Measurements from ENCODE around the gene STAT4.
A peak's percentile ranks its signal among the peaks of the same experiment; 100 is the strongest.

The STAT4 gene

GRCh38 chr2:191155608-191156071, 4.8 kb upstream of the STAT4 start:
- peaks cover 13% of the 10 kb centered on the region for H3K27me3 ChIP-seq (ENCODE audit: control insufficient read depth, low read length)
- H3K4me2 ChIP-seq (ENCODE audit: low read length) = no peak overlapping the region
- H4K20me1 ChIP-seq (ENCODE audit: control insufficient read depth, insufficient read depth, low read depth, low read length) = no peaks in the 10 kb centered on the region
- no peak overlapping the region for H3K27ac ChIP-seq (ENCODE audit: low read depth, low read length)
- no peaks in the 10 kb centered on the region for H3K4me1 ChIP-seq (ENCODE audit: control insufficient read depth, low read length)
- no peaks in the 10 kb centered on the region for H3K9me2 ChIP-seq (replicated peaks; ENCODE audit: control insufficient read depth, low read length)
- H3K4me3 ChIP-seq (ENCODE audit: low read length) = no peak overlapping the region
- H3K9me3 ChIP-seq (ENCODE audit: control insufficient read depth, insufficient read depth, low read length) = no peaks in the 10 kb centered on the region
- no peaks in the 10 kb centered on the region for H3F3A ChIP-seq (ENCODE audit: control insufficient read depth, insufficient read depth)
- H3K79me2 ChIP-seq (ENCODE audit: control insufficient read depth, low read length) = no peaks in the 10 kb centered on the region
- no peaks in the 10 kb centered on the region for H3K36me3 ChIP-seq (ENCODE audit: control insufficient read depth, low read length)
- TF ChIP-seq, protein P1, sequence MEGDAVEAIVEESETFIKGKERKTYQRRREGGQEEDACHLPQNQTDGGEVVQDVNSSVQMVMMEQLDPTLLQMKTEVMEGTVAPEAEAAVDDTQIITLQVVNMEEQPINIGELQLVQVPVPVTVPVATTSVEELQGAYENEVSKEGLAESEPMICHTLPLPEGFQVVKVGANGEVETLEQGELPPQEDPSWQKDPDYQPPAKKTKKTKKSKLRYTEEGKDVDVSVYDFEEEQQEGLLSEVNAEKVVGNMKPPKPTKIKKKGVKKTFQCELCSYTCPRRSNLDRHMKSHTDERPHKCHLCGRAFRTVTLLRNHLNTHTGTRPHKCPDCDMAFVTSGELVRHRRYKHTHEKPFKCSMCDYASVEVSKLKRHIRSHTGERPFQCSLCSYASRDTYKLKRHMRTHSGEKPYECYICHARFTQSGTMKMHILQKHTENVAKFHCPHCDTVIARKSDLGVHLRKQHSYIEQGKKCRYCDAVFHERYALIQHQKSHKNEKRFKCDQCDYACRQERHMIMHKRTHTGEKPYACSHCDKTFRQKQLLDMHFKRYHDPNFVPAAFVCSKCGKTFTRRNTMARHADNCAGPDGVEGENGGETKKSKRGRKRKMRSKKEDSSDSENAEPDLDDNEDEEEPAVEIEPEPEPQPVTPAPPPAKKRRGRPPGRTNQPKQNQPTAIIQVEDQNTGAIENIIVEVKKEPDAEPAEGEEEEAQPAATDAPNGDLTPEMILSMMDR (IDR thresholded peaks at IDR 0.05; ENCODE audit: low read depth, low read length, poor library complexity, severe bottlenecking) = peak; percentile 62
- no peak for TF ChIP-seq EZH2phosphoT487 (IDR thresholded peaks at IDR 0.05; ENCODE audit: borderline replicate concordance, low read length)

- H3K4me3 ChIP-seq (ENCODE audit: low read length) = no peak overlapping the region
- H3K4me1 ChIP-seq (ENCODE audit: control insufficient read depth, low read length) = no peaks in the 10 kb centered on the region
Observed at GRCh38 chr2:191153716-191154115, 2.9 kb upstream of the STAT4 start.

GRCh38 chr2:191152482-191153240, 1.9 kb upstream of the STAT4 start:
- H3F3A ChIP-seq (ENCODE audit: control insufficient read depth, insufficient read depth) = no peaks in the 10 kb centered on the region
- H3K9me3 ChIP-seq (ENCODE audit: control insufficient read depth, insufficient read depth, low read length) = no peaks in the 10 kb centered on the region
- TF ChIP-seq, protein P1 (IDR thresholded peaks at IDR 0.05; ENCODE audit: low read depth, low read length, poor library complexity, severe bottlenecking) = no peak
- no peak overlapping the region for H3K4me3 ChIP-seq (ENCODE audit: low read length)
- no peak overlapping the region for H3K27ac ChIP-seq (ENCODE audit: low read depth, low read length)
- H4K20me1 ChIP-seq (ENCODE audit: control insufficient read depth, insufficient read depth, low read depth, low read length) = no peaks in the 10 kb centered on the region
- H3K36me3 ChIP-seq (ENCODE audit: control insufficient read depth, low read length) = no peaks in the 10 kb centered on the region
- no peak overlapping the region for H3K4me2 ChIP-seq (ENCODE audit: low read length)
- peaks cover 24% of the 10 kb centered on the region for H3K27me3 ChIP-seq (ENCODE audit: control insufficient read depth, low read length)
- no peaks in the 10 kb centered on the region for H3K9me2 ChIP-seq (replicated peaks; ENCODE audit: control insufficient read depth, low read length)
- H3K79me2 ChIP-seq (ENCODE audit: control insufficient read depth, low read length) = no peaks in the 10 kb centered on the region
- H3K4me1 ChIP-seq (ENCODE audit: control insufficient read depth, low read length) = no peaks in the 10 kb centered on the region

More at GRCh38 chr2:191153716-191154115, 2.9 kb upstream of the STAT4 start:
- H3K36me3 ChIP-seq (ENCODE audit: control insufficient read depth, low read length) = no peaks in the 10 kb centered on the region
- no peaks in the 10 kb centered on the region for H4K20me1 ChIP-seq (ENCODE audit: control insufficient read depth, insufficient read depth, low read depth, low read length)
- no peaks in the 10 kb centered on the region for H3K9me2 ChIP-seq (replicated peaks; ENCODE audit: control insufficient read depth, low read length)
- H3K27me3 ChIP-seq (ENCODE audit: control insufficient read depth, low read length) = peaks cover 22% of the 10 kb centered on the region
- no peaks in the 10 kb centered on the region for H3K9me3 ChIP-seq (ENCODE audit: control insufficient read depth, insufficient read depth, low read length)
- H3K79me2 ChIP-seq (ENCODE audit: control insufficient read depth, low read length) = no peaks in the 10 kb centered on the region
- H3K4me2 ChIP-seq (ENCODE audit: low read length) = no peak overlapping the region
- no peaks in the 10 kb centered on the region for H3F3A ChIP-seq (ENCODE audit: control insufficient read depth, insufficient read depth)
- no peak overlapping the region for H3K27ac ChIP-seq (ENCODE audit: low read depth, low read length)
- TF ChIP-seq, protein P1 (IDR thresholded peaks at IDR 0.05; ENCODE audit: low read depth, low read length, poor library complexity, severe bottlenecking) = no peak
- TF ChIP-seq EZH2phosphoT487 (IDR thresholded peaks at IDR 0.05; ENCODE audit: borderline replicate concordance, low read length) = no peak
